ENCODE results near the gene SORCS2. TPM values are rescaled to one million over a fixed set of nuclear protein-coding genes. Genes with fewer than 3 reads are reported as not detected.
A peak's percentile ranks its signal among the peaks of the same experiment; 100 is the strongest.

SORCS2 gene
- total and polyA plus RNA-seq, 2 experiments from 2014 or later: 0.38 to 1.4 TPM

DNA sequence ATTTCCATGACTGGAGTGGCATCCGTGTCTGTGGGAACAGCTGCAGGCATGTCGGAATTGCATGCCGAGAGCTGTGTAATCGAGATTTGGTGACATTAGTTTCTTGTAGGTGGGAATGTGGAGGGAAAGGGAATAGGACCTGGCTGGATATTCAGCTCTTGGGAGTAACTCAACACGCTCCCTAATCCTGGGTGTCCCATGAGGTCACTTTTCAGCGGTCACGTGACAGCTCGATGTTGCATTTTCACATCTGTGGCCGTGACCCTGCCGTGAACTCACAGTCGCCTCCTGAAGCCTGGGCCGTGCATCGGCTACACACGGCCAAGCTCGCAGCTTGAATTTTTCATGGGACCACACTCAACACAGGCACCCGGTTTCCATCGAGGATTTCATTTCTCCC lies 268.2 kb downstream of the SORCS2 start:
- no peaks in the 10 kb centered on the region for H3F3A ChIP-seq (ENCODE audit: insufficient read depth)
- H3K36me3 ChIP-seq (ENCODE audit: low read depth): no peaks in the 10 kb centered on the region
- no peak for TF ChIP-seq EZH2phosphoT487 (IDR thresholded peaks at IDR 0.05; ENCODE audit: insufficient read depth, low read depth)
- H3K4me3 ChIP-seq: no peak overlapping the region
- H3K9ac ChIP-seq: no peak overlapping the region
- no peak overlapping the region for H3K4me2 ChIP-seq (ENCODE audit: unreplicated experiment)
- no peak overlapping the region for H3K27ac ChIP-seq
- in situ Hi-C loops (cut with MboI): no loop called here
- no peaks in the 10 kb centered on the region for H3K9me3 ChIP-seq (ENCODE audit: low read depth)
- no peak overlapping the region for H2AFZ ChIP-seq
- no peaks in the 10 kb centered on the region for H3K4me1 ChIP-seq (ENCODE audit: insufficient read depth)
- H3K9me2 ChIP-seq (ENCODE audit: insufficient read depth): no peaks in the 10 kb centered on the region
- no peaks in the 10 kb centered on the region for H4K20me1 ChIP-seq (ENCODE audit: insufficient read depth)
- no peaks in the 10 kb centered on the region for H3K79me2 ChIP-seq (ENCODE audit: insufficient read depth)
- DNase-seq: no peak
- H3K27me3 ChIP-seq (replicated peaks; ENCODE audit: insufficient read depth): no peaks in the 10 kb centered on the region; the same call in 1 of the 2 replicates
- WGBS, 2 experiments (ENCODE audit: low coverage in 1 of 2, low lambda C conversion rate in 2 of 2, missing lambda C conversion rate in 2 of 2): 65 to 66% methylated on average over 17 of the region's 17 CpGs

DNA sequence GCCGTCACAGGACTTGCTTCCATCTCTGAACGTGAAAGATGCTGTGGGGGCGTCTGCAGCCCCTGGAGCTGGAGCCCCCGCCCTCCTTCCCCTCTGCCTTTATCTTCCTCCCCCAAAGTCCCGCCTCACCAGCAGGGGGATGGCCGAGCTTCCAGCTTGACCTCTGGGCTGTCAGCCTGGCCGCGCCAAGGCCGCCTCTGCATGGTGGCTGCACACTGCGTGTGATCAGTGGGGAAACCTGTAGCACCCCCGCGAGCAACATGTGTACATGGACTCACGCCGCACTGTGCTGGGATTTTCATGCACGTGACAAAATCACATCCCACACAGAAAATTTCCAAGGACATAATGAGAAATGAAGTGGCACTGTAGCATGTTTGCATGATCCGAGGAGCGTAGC lies 268.9 kb downstream of the SORCS2 start:
- Histone ChIP-seq H3K4me1 (ENCODE audit: insufficient read depth) (no peaks in the 10 kb centered on the region), H3F3A (ENCODE audit: insufficient read depth) (no peaks in the 10 kb centered on the region), H3K9ac (no peak overlapping the region), H3K79me2 (ENCODE audit: insufficient read depth) (no peaks in the 10 kb centered on the region), H3K36me3 (ENCODE audit: low read depth) (no peaks in the 10 kb centered on the region), H3K9me3 (ENCODE audit: low read depth) (no peaks in the 10 kb centered on the region), H4K20me1 (ENCODE audit: insufficient read depth) (no peaks in the 10 kb centered on the region), H3K27me3 (replicated peaks; ENCODE audit: insufficient read depth) (no peaks in the 10 kb centered on the region; the same call in 1 of the 2 replicates), H3K27ac (no peak overlapping the region), H3K9me2 (ENCODE audit: insufficient read depth) (no peaks in the 10 kb centered on the region), H2AFZ (no peak overlapping the region), H3K4me2 (ENCODE audit: unreplicated experiment) (no peak overlapping the region), H3K4me3 (no peak overlapping the region)
- in situ Hi-C loops (cut with MboI): no loop called here
- no peak for TF ChIP-seq EZH2 (IDR thresholded peaks at IDR 0.05; ENCODE audit: insufficient read depth, poor library complexity, severe bottlenecking)
- no peak for TF ChIP-seq EZH2phosphoT487 (IDR thresholded peaks at IDR 0.05; ENCODE audit: insufficient read depth, low read depth)
- no peak for DNase-seq
- 86 to 91% methylated on average over 14 to 17 of the region's 17 CpGs for WGBS, 2 experiments (ENCODE audit: low coverage in 1 of 2, low lambda C conversion rate in 2 of 2, missing lambda C conversion rate in 2 of 2)

DNA sequence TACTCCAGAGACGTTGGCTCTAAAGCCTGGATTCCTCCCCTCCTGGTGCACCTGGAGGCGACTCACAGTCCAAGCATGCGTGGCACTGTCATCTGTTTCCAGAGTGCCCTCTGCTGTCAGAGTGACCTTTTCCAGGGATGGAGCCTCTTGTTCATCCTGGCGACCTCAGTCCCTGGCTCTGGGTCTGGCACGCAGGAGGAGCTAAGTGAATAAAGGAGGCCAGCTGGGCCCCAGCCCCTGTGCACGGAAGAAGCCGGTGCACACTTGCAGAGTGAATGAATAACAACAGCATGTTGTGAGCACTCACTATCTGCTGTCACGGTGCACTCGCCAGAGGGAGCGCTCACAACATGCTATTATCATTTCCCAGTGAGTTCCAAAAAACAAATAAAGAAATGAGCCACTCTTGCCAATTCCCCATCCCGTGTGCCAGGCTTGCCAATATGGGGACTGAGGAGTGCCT lies 270.2 kb downstream of the SORCS2 start:
- no peaks in the 10 kb centered on the region for H3K79me2 ChIP-seq (ENCODE audit: insufficient read depth)
- no peaks in the 10 kb centered on the region for H3F3A ChIP-seq (ENCODE audit: insufficient read depth)
- no peak overlapping the region for H3K9ac ChIP-seq
- H2AFZ ChIP-seq: no peak overlapping the region
- H3K27me3 ChIP-seq (replicated peaks; ENCODE audit: insufficient read depth): no peaks in the 10 kb centered on the region; the same call in 1 of the 2 replicates
- H3K9me3 ChIP-seq (ENCODE audit: low read depth): no peaks in the 10 kb centered on the region
- DNase-seq: peak; percentile 28
- no peak overlapping the region for H3K4me3 ChIP-seq
- no peaks in the 10 kb centered on the region for H3K9me2 ChIP-seq (ENCODE audit: insufficient read depth)
- H3K4me1 ChIP-seq (ENCODE audit: insufficient read depth): no peaks in the 10 kb centered on the region
- WGBS, 2 experiments (ENCODE audit: low coverage in 1 of 2, low lambda C conversion rate in 2 of 2, missing lambda C conversion rate in 2 of 2): 20 to 22% methylated on average over 11 of the region's 11 CpGs
- H3K36me3 ChIP-seq (ENCODE audit: low read depth): no peaks in the 10 kb centered on the region
- H3K4me2 ChIP-seq (ENCODE audit: unreplicated experiment): no peak overlapping the region
- H3K27ac ChIP-seq: no peak overlapping the region
- TF ChIP-seq EZH2phosphoT487 (IDR thresholded peaks at IDR 0.05; ENCODE audit: insufficient read depth, low read depth): no peak
- no peak for TF ChIP-seq EZH2 (IDR thresholded peaks at IDR 0.05; ENCODE audit: insufficient read depth, poor library complexity, severe bottlenecking)
- H4K20me1 ChIP-seq (ENCODE audit: insufficient read depth): no peaks in the 10 kb centered on the region
- in situ Hi-C loops (cut with MboI): no loop called here

DNA sequence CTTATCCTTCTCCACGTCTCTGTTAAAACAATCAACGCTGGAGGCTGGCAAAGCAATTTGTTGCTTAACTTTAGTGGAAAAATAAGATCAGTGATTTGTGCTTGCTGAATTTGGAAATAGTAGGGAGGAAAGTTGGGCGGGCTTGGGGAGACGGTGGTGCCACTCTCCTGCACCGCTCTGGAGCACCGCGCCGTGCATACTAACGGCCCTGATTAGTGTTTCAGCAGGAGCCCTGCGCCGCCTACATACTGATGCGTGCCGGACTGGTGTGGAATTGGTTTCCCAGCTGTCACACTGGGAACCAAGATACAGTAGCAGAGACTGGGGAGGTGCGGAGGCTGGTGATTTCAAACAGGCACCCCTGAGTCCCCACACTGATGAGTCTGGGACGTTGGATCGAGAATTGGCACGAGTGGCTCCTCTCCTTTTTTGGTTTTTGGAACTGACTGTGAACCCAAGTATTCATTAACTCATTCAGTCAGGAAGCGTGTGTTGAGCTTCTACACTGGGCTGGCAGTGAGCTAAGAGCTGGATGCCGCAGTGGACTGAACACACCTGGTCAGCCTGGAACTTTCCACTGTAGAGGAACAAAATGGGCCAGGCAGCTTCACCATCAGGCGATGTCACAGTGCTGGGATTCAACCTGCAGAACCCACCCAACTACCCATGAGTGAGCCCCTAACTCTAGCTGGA lies 271.4 kb downstream of the SORCS2 start:
- Histone ChIP-seq H3K36me3 (ENCODE audit: low read depth) (no peaks in the 10 kb centered on the region), H3K9ac (no peak overlapping the region)
- WGBS, 2 experiments (ENCODE audit: low coverage in 1 of 2, low lambda C conversion rate in 2 of 2, missing lambda C conversion rate in 2 of 2): 53 to 63% methylated on average over 20 of the region's 20 CpGs

More for the DNA sequence above, 271.4 kb downstream of the SORCS2 start:
- H3F3A ChIP-seq (ENCODE audit: insufficient read depth): no peaks in the 10 kb centered on the region
- no peak overlapping the region for H3K4me3 ChIP-seq
- no peak overlapping the region for H3K4me2 ChIP-seq (ENCODE audit: unreplicated experiment)
- no peaks in the 10 kb centered on the region for H4K20me1 ChIP-seq (ENCODE audit: insufficient read depth)
- DNase-seq: no peak
- no peaks in the 10 kb centered on the region for H3K4me1 ChIP-seq (ENCODE audit: insufficient read depth)
- H3K9me3 ChIP-seq (ENCODE audit: low read depth): no peaks in the 10 kb centered on the region
- H3K27ac ChIP-seq: no peak overlapping the region
- H2AFZ ChIP-seq: no peak overlapping the region
- in situ Hi-C loops (cut with MboI): no loop called here
- no peaks in the 10 kb centered on the region for H3K79me2 ChIP-seq (ENCODE audit: insufficient read depth)
- no peaks in the 10 kb centered on the region for H3K9me2 ChIP-seq (ENCODE audit: insufficient read depth)
- H3K27me3 ChIP-seq (replicated peaks; ENCODE audit: insufficient read depth): no peaks in the 10 kb centered on the region; the same call in 1 of the 2 replicates
- no peak for TF ChIP-seq EZH2 (IDR thresholded peaks at IDR 0.05; ENCODE audit: insufficient read depth, poor library complexity, severe bottlenecking)
- TF ChIP-seq EZH2phosphoT487 (IDR thresholded peaks at IDR 0.05; ENCODE audit: insufficient read depth, low read depth): no peak

All from GM23248 (cell line).